Measurements from ENCODE around the gene OR2B6.

OR2B6 gene

DNA sequence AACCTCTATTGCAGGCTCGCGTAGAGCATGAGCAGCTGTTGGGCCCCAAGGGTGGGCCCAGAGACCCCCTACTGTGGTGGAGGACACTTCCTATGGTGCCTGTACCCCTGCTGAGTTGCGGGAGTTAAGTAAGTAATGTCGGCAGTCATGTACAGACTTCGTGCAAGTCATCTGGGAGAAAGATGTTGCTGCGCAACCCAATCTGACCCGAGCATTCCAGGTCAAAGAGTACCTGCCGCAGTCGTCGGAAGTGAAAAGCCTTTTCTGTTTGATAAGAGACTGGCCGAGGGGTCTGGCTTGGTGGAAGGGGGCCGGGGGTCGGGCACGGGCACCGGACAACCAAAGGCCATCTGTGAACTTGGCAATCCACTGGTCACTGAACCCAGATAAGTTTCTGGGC is 44.3 kb downstream of the OR2B6 start:
- DNase-seq, result no peak

DNA sequence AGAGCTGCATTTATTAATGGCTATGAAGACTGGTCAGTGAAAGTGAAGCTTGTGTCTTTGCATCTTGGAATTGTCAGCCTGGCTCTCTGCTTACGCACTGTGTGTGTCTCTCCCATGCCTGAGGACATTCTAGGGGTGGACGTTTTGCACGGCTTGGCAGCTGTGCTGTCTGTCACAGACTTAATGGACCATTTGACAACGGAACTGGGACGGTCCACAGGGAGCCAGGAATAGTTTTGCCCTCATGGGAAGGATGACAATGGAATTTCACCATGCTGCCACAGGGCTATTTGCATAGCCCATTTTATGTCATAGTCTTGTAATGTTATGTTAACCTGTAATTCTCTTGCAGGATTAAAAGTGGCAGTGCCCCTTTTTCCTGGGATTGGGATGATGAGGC is 44.7 kb downstream of the OR2B6 start:
- no peak for DNase-seq

DNA sequence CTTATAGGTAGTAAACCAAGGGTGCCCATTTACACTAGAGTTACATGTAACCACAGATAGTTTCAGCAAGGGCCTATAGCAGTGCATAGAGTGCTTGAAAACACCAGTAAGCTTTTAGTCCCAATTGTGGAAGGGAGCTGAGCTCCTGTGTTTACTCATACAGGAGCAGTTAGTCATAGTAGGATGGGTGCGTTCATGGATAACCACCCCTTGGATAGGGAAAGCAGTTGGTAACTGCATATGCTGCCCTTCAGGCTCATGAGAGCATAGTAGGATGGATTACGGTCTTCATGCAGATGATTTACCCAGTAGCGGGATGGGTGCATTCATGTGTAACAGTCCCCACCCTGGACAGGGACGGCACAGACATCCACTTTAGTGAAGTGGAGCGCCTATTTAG is 45.1 kb downstream of the OR2B6 start:
- no peak for DNase-seq

DNA sequence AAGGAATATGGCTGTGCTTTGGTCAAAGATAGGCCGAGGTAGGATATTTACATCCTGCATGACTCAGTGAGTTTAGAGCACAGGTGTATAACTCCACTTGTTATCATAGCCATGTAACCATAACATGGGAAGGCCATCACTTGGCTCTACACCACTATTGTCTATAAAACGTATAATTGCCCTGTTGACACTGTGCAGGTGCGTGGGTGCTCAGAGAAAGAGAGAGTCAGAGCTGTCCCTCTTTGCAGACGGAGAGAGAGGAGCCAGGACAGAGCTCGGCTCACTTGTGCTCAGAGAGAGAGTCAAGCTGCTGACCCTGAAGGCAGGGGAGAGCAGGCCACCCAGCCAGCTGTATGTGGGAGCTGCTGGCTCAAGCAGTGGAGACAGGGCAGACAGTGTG is 46.0 kb downstream of the OR2B6 start:
- DNase-seq, result no peak

DNA sequence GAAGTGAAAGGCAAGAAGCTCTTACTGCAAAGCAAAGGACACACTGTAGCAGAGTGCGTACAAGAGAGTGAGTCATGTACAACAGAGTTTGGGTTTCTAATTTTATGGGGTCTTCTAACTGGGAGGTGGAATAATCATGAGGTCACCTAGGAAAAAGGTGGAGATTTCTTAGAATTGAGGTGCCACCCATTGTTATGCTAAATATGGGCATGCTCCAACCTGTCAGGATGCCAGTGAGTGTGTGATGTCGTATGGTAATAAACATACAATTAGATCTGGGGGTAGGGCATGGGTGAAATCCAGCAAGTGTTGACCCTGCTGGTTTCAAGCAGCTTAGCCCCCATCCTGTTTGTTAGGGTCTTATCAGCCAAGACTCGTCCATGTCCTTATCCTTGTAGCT is 46.6 kb downstream of the OR2B6 start:
- no peak for DNase-seq

DNA sequence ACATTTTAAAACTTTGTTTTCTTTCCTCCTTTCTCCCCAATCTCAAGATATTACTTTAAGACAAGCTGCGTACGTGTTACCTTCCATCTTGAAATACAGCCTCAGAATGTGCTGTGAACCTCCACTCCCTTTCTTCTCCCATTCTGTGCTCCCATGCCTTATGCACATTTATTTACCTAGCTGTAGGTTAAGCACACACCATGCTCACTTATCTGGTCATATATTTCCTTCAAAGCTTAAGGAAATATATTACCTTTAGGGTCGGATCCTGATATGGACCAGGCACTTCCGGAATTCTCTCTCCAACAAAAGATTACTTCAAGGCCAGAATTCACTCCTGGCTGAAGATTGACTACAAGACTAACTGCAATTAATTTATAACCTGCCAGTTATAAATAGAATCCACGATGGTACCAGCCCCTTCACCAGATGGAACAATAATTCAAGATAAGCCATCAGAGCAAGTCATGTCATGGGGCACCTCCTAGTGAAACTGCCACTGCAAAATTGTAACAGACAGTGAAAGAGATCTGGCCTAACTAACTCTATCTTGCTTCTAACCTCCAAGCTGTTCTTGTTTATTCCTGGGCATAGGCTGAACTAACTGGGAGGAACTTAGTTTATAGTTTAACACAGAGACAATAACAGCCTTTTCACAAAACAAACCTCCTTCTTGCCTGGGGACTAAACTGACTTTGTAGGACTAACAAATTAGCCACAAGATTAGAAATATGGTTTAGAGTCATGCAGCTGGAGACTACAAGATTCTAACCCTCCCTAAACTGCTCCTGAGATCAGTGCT is 47.5 kb downstream of the OR2B6 start:
- DNase-seq, result no peak

DNA sequence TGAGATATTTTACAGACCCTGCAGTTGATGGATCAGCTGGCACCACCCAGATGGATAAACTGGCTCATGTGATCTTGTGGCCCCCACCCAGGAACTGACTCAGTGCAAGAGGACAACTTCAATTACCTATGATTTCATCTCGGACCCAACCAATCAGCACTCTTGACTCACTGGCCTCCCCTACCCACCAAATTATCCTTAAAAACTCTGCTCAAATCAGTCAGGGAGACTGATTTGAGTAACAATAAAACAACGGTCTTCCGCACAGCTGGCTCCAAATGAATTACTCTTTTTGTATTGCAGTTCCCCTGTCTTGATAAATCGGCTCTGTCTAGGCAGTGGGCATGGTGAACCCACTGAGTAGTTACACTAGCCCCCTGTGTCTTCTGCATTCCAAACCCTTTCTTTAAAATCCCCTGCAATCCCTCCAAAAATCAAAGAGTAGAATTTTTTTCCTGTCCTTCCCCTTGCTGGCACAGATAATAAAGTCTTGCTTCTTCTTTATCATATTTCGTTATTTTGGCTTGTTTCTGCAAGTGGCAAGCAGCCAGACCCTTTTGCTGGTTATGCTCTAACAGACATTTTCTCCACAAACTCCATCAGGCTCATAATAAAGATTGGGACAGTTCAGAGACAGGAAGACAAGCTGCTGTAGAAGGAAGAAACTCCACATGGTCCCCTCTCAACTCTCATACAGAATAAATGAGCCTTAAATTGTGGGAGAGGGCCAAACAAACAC is 48.3 kb downstream of the OR2B6 start:
- no peak for DNase-seq

DNA sequence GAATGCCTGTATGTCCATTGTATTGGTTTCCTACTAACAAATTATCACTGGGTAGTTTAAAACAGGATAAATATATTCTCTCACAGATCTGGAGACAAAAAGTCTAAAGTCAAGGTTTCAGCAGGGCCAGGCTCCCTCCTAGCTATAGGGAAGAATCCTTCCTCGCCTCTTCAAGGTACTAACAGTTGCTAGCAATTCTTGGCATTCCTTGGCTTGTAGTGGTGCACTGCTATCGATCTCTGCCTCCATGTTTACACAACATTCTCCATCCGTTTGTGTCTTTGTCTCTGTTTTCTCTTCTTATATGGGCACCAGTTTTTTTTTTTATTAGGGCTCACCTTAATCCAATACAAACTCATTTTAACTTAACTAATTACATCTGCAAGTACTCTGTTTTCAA is 48.9 kb downstream of the OR2B6 start:
- no peak for DNase-seq

Measured in NCI-H1105 treated with DMSO at 0.1 percent for 48 hours (cell line).